GM12878 (cell line): ENCODE data around the gene NUPR1. TPM values are rescaled to one million over a fixed set of nuclear protein-coding genes. Genes with fewer than 3 reads are reported as not detected.
"Not testable (repeated sequence)": the region's sequence is repeated elsewhere in the genome, so short reads cannot be mapped to it uniquely, and the experiment has no call there.

Experiments used
- ATAC-seq: fragments of 200-7000 bp; cut with Tn5 transposase; 3 replicates; pipeline ENCODE4 v1.9.1; 2020; ENCODE audit warnings: mild to moderate bottlenecking, moderate library complexity
- BruUV-seq: library from RNA; stranded (reverse); fragments of 400-500 nt; replicated peaks from 2 replicates; lab custom pipeline; 2021; lab: Mats Ljungman, UMichigan
- CTCF ChIA-PET: fragments of 300-600 bp; sonication (Branson Sonifier 250); formaldehyde crosslinking; extraction: SDS; loops from one replicate; lab custom pipeline; 2021; ENCODE audit warnings: inconsistent platforms; lab: Yijun Ruan, JAX
- POLR2A ChIA-PET: fragments of 350-600 bp; formaldehyde crosslinking; extraction: SDS; loops from one replicate; lab custom pipeline; 2021; ENCODE audit warnings: inconsistent platforms; lab: Charles Lee
- RAD21 ChIA-PET: fragments of 300-600 bp; sonication (Branson Sonifier 250); formaldehyde crosslinking; loops from one replicate; lab custom pipeline; 2023; ENCODE audit warnings: antibody characterized with exemption; ENCODE audit not compliant: unreplicated experiment; lab: Charles Lee
- SMC1A ChIA-PET: fragments of 300-600 bp; sonication (Branson Sonifier 250); formaldehyde crosslinking; loops from one replicate; lab custom pipeline; 2023; ENCODE audit not compliant: unreplicated experiment, uncharacterized antibody; lab: Charles Lee
- DNase-seq: peaks from one replicate; pipeline ENCODE4 v3.0.0-alpha.2; 2011; ENCODE audit warnings: low read depth, low spot score
- FAIRE-seq: peaks from 3 replicates; lab custom pipeline; 2011; peaks lifted over from hg19 to GRCh38; lab: Jason Lieb, UNC
- H2AFZ ChIP-seq: 2 replicates; pipeline ENCODE4 v1.6.0; 2011; ENCODE audit warnings: low read depth, low read length, control low read depth; ENCODE audit not compliant: control insufficient read depth
- H3K27ac ChIP-seq: 2 replicates; pipeline ENCODE4 v1.5.1; 2011; ENCODE audit warnings: control low read depth; ENCODE audit not compliant: control insufficient read depth, insufficient read depth
- H3K27me3 ChIP-seq, 2 experiments: replicated peaks in 1 of 2; 2 replicates each; pipeline versions ENCODE4 v1.6.0 to v1.6.1; 2011; ENCODE audit warnings: low read length in 1 of 2; ENCODE audit not compliant: control insufficient read depth in 2 of 2, insufficient read depth in 2 of 2
- H3K36me3 ChIP-seq, 2 experiments: 2 replicates each; pipeline ENCODE4 v1.5.1; 2011; ENCODE audit warnings: low read length in 1 of 2; ENCODE audit not compliant: control insufficient read depth in 2 of 2, insufficient read depth in 2 of 2
- H3K4me1 ChIP-seq: 2 replicates; pipeline ENCODE4 v1.6.1; 2011; ENCODE audit warnings: mild to moderate bottlenecking, low read length, moderate library complexity, mixed read lengths; ENCODE audit not compliant: control insufficient read depth, insufficient read depth
- H3K4me2 ChIP-seq: 2 replicates; pipeline ENCODE4 v1.6.0; 2011; ENCODE audit warnings: control low read depth; ENCODE audit not compliant: control insufficient read depth, insufficient read depth
- H3K4me3 ChIP-seq: fragments of 200-600 bp; sonication (generic); 2 replicates; pipeline ENCODE4 v1.5.1; 2016
- H3K79me2 ChIP-seq: 2 replicates; pipeline ENCODE4 v1.6.0; 2011; ENCODE audit warnings: low read length; ENCODE audit not compliant: control insufficient read depth, insufficient read depth
- H3K9ac ChIP-seq: 2 replicates; pipeline ENCODE4 v1.8.0; 2011; ENCODE audit warnings: low read length, control low read depth, mixed read lengths; ENCODE audit not compliant: control insufficient read depth, insufficient read depth
- H3K9me3 ChIP-seq: replicated peaks from 3 replicates; pipeline ENCODE4 v1.5.1; 2011; ENCODE audit warnings: mild to moderate bottlenecking, low read length; ENCODE audit not compliant: control insufficient read depth, insufficient read depth
- H4K20me1 ChIP-seq: 2 replicates; pipeline ENCODE4 v1.6.0; 2011; ENCODE audit not compliant: control insufficient read depth, insufficient read depth
- E4F1 ChIP-seq: fragments of 450-650 bp; IDR thresholded peaks from 2 replicates; pipeline ENCODE4 v1.6.1; 2018; ENCODE audit warnings: borderline replicate concordance, mild to moderate bottlenecking; ENCODE audit not compliant: partially characterized antibody
- IKZF1 ChIP-seq: fragments of 450-650 bp; conservative IDR thresholded peaks from 2 replicates; pipeline ENCODE4 v1.6.1; 2017; ENCODE audit warnings: antibody characterized with exemption, mild to moderate bottlenecking
- MEF2A ChIP-seq: IDR thresholded peaks from 2 replicates; pipeline ENCODE4 v1.6.1; 2011; ENCODE audit warnings: low read depth, mild to moderate bottlenecking, low read length, moderate library complexity; ENCODE audit not compliant: insufficient read depth
- NBN ChIP-seq: fragments of 450-650 bp; IDR thresholded peaks from 2 replicates; pipeline ENCODE4 v1.6.1; 2016
- WGBS: methylation state at CpG from one replicate; pipeline ENCODE4 v1.1.6; 2016; ENCODE audit warnings: low lambda C conversion rate; ENCODE audit not compliant: insufficient replicate concordance, insufficient coverage; ENCODE audit errors: missing lambda C conversion rate; 5-methylcytosine and 5-hydroxymethylcytosine counted together
- in situ Hi-C: fragments of 300-500 bp; cut with MboI; formaldehyde crosslinking; loops from 9 replicates; pipeline ENCODE4 v1.14.3; 2018; ENCODE audit warnings: mixed read lengths
- intact Hi-C: fragments of 100-400 bp; cut with micrococcal nuclease; formaldehyde crosslinking; loops from one replicate; pipeline ENCODE4 v1.14.2; 2022; ENCODE audit not compliant: unreplicated experiment
- polyA plus RNA-seq, 11 experiments: library from polyadenylated mRNA; depleted of rRNA in 4 of 11; unstranded in 6 of 11; stranded (reverse) in 5 of 11; fragments of >200 nt; fragmentation: Nextera tagmentation in 4 of 11; fragmentation: Illumina TruSeq in 1 of 11; extraction: Ambion mirVana in 4 of 11; extraction: Trizol in 1 of 11; gene quantifications; 1 replicate in 1 of 11; 2 replicates in 10 of 11; pipeline versions ENCODE4 v1.2.1 to v1.2.3, GENCODE V29; 2011 to 2016; ENCODE audit warnings: inconsistent platforms in 2 of 11, missing spikeins in 2 of 11, low read depth in 1 of 11
- total RNA-seq, 4 experiments: library from RNA; depleted of rRNA in 3 of 4; stranded (reverse); fragments of >200 nt in 3 of 4; fragmentation: Illumina TruSeq in 1 of 4; extraction: Trizol in 1 of 4; gene quantifications; 2 replicates each; pipeline versions ENCODE4 v1.2.1 to v1.2.3, GENCODE V29; 2013 to 2021

Gene NUPR1
- total and polyA plus RNA-seq, 10 of the 15 experiments (the other 5 are each of a cell fraction or from before 2014, with no cell fraction given) = 0.04 to 0.78 (median 0.17) TPM; not detected in 2

GRCh38 chr16:28566233-28566925 lies 27.6 kb upstream of the NUPR1 start:
- SMC1A ChIA-PET = interaction anchor here (0.6 kb wide), 1 partner anchor 662 kb away, joined by 3 read pairs; no protein-coding TSS in a partner anchor
- RAD21 ChIA-PET, H3K9me3 ChIP-seq, ATAC-seq, H3K36me3 ChIP-seq, BruUV-seq, H3K4me1 ChIP-seq, H3K4me2 ChIP-seq, CTCF ChIA-PET, intact Hi-C loops, H3K9ac ChIP-seq, DNase-seq, in situ Hi-C loops, H3K79me2 ChIP-seq, H4K20me1 ChIP-seq, H2AFZ ChIP-seq, H3K4me3 ChIP-seq, H3K27me3 ChIP-seq, POLR2A ChIA-PET, H3K27ac ChIP-seq, FAIRE-seq: not testable (repeated sequence)
- 98% methylated on average over 4 of the region's 4 CpGs for WGBS

GRCh38 chr16:28563218-28563617 lies 24.4 kb upstream of the NUPR1 start:
- BruUV-seq = no TSS peak
- POLR2A ChIA-PET = no interaction called here
- CTCF ChIA-PET = interaction anchor here (0.8 kb wide), 1 partner anchor 18 kb away, joined by 3 read pairs; no protein-coding TSS in a partner anchor

More at GRCh38 chr16:28563218-28563617, 24.4 kb upstream of the NUPR1 start:
- H3K9ac ChIP-seq = no peak overlapping the region
- in situ Hi-C loops (no loop called here), intact Hi-C loops (no loop called here)
- no peak for FAIRE-seq
- H3K27ac ChIP-seq = no peak overlapping the region
- no peaks in the 10 kb centered on the region for H3K27me3 ChIP-seq
- H3K79me2 ChIP-seq = no peaks in the 10 kb centered on the region
- 73% methylated on average over 6 of the region's 6 CpGs for WGBS
- H3K9me3 ChIP-seq = peaks cover 5% of the 10 kb centered on the region; the same call in 1 of the 3 replicates
- no peak overlapping the region for H2AFZ ChIP-seq
- ChIA-PET RAD21 (no interaction called here), SMC1A (no interaction called here)
- H4K20me1 ChIP-seq = no peaks in the 10 kb centered on the region
- H3K36me3 ChIP-seq = no peaks in the 10 kb centered on the region
- DNase-seq = no peak
- H3K4me2 ChIP-seq = no peak overlapping the region
- no peaks in the 10 kb centered on the region for H3K4me1 ChIP-seq
- H3K4me3 ChIP-seq = no peak overlapping the region
- TF ChIP-seq E4F1 = no peak
- no peak for TF ChIP-seq MEF2A
- no peak for TF ChIP-seq IKZF1
- no peak for TF ChIP-seq NBN
- TF ChIP-seq, all 136 proteins: peak for 0
- ATAC-seq = no peak
